ENCODE data around the gene CDH5.

DNA sequence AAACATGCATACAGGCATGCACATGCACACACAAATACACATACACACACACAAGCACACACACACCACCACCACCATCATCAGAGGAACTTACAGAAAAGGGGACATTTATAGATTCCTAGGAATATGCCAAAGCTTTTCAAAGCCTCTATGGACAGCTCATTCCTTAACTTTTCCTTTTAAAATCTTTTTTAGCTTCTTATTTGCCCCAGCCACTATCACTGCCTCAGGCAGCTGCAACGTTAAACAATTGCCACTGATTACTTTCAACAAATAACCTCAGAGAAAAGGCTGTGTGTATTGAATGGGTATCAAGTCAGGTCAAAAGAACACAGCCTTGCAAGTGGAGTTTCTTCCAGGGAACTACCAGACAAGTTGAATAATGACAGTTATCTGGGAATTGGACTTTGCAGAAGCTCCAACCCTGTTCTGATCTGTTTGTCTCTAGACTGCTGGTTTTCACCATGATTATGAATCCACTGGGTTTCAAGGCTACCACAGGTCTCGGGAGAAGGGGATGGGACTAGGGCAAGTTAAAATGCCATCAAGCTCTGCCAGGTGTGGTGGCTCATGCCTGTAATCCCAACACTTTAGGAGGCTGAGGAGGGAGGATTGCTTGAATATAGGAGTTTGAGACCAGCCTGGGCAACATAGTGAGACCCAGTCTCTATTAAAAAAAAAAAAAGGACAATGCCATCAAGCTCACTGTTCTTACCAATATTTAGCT, 38.7 kb downstream of the CDH5 start:
- no peak for TF ChIP-seq POLR2A (IDR thresholded peaks at IDR 0.05)
- TF ChIP-seq, protein P1, sequence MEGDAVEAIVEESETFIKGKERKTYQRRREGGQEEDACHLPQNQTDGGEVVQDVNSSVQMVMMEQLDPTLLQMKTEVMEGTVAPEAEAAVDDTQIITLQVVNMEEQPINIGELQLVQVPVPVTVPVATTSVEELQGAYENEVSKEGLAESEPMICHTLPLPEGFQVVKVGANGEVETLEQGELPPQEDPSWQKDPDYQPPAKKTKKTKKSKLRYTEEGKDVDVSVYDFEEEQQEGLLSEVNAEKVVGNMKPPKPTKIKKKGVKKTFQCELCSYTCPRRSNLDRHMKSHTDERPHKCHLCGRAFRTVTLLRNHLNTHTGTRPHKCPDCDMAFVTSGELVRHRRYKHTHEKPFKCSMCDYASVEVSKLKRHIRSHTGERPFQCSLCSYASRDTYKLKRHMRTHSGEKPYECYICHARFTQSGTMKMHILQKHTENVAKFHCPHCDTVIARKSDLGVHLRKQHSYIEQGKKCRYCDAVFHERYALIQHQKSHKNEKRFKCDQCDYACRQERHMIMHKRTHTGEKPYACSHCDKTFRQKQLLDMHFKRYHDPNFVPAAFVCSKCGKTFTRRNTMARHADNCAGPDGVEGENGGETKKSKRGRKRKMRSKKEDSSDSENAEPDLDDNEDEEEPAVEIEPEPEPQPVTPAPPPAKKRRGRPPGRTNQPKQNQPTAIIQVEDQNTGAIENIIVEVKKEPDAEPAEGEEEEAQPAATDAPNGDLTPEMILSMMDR (IDR thresholded peaks at IDR 0.05) = no peak
